Activated CD4-positive, alpha-beta T cell treated with anti-CD3 and anti-CD28 coated beads for 4 hours (primary cell): ENCODE data around the gene CARD19.

Experiments used
- DNase-seq, 2 donors: peaks; one replicate each; pipeline ENCODE4 v3.0.0-alpha.2; 2020

The CARD19 gene

GRCh38 chr9:93134740-93135444, 38.9 kb downstream of the CARD19 start:
- no peak for DNase-seq

GRCh38 chr9:93136011-93136440, 40.0 kb downstream of the CARD19 start:
- no peak for DNase-seq

DNA sequence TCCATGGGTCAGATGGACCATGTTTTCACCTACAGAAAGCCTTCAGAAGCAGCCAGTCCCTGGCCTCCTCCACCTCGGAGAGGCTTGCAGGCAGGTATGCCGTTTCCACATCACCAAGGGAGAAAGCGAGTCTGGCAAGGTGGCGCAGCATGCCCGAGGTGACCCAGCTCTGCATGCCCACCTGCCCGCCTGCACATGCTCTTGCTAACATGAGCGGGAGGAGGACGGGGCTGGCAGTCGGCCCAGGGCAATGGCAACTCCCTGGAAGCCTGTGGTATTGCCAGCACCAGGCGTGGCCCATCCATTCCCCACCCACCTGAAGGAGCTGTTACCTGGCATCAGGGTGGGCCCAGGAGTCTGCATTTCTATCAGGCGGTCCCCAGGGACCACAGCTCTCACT, 41.3 kb downstream of the CARD19 start:
- DNase-seq, result no peak

DNA sequence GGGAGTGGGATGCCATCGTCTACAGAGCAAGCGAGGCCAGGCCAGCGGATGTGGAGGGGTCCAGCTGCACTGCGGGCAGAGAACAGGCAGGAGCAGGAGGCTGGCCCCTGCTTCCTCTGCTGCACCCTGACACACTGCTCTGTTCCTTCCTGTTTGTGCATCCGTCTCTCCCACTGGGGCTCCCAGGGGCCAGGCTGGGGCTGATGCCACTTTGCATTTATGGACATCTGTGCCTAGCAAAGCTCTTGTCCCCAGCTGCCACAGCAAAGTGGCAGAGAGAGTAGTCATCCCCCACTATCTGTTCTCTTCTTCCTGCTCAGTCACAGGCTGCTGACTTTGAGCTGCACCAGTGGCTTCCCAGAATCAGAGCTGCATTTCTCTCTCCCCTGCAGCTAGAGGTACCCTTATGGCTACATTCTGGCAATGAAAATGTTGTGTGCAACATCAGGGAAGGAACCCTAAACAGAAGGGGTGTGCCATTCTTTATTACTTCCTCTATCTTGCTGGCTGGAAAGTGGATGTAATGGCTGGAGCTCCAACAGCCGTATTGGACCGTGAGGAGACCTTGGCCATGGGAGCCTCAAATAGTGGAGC, 42.3 kb downstream of the CARD19 start:
- no peak for DNase-seq

- no peak for DNase-seq
Measured at GRCh38 chr9:93139365-93140182, 43.6 kb downstream of the CARD19 start.

- DNase-seq, result no peak
Measured at GRCh38 chr9:93141771-93142483, 45.9 kb downstream of the CARD19 start.

GRCh38 chr9:93143830-93144530, 48.0 kb downstream of the CARD19 start:
- DNase-seq, result peak; percentile 35 to 47

DNA sequence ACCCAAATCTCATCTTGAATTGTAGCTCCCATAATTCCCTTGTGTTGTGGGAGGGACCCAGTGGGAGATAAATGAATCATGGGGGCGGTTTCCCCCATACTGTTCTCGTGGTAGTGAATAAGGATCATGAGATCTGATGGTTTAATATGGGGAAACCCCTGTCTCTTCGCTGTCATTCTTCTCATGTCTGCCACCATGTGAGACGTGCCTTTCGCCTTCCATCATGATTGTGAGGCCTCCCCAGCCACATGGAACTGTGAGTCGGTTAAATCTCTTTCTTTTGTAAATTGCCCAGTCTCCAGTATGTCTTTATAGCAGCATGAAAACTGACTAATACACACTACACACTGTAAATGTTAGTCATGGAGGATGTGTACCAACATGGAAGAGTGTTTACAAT, 50.7 kb downstream of the CARD19 start:
- peak; percentile 47 to 50 for DNase-seq

DNA sequence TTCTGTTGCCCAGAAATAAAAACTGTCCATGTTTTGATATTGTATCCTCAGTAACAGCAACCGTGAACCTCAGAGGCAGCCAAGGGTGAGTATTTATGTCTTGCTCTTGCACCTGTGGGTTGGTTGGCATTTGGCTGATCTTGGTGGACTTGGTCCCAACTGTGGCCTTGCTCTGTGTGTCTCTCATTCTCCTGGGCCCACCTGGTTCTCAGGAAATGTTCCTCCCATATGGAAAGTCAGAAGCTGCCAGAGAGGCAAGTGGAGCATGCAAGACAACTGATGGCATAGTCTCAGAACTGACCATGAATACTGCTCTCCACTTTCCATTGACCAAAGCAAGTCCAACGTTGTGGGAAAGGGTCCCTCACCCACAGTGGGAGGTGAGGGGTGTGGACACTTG, 51.6 kb downstream of the CARD19 start:
- no peak for DNase-seq

- DNase-seq, result no peak
Measured at GRCh38 chr9:93148721-93149120, 52.7 kb downstream of the CARD19 start.

DNA sequence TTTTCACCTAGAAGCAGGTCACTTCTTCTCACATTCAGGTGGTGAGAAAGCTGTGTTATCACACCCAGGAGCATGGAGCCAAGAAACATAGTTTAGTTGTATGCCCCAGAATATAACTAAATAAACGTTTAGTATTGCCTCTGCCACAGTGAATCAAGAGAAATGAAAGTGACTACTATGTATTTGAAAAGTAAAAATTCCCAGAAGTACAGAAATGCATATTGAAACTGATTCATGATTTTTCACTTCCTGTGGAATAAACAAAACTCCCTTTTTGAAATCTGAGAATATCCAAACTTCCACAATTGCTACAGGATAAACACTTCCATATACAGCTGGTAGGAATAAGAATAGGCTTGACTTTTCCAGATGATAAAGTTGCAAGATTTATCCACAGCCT, 53.3 kb downstream of the CARD19 start:
- no peak for DNase-seq

DNA sequence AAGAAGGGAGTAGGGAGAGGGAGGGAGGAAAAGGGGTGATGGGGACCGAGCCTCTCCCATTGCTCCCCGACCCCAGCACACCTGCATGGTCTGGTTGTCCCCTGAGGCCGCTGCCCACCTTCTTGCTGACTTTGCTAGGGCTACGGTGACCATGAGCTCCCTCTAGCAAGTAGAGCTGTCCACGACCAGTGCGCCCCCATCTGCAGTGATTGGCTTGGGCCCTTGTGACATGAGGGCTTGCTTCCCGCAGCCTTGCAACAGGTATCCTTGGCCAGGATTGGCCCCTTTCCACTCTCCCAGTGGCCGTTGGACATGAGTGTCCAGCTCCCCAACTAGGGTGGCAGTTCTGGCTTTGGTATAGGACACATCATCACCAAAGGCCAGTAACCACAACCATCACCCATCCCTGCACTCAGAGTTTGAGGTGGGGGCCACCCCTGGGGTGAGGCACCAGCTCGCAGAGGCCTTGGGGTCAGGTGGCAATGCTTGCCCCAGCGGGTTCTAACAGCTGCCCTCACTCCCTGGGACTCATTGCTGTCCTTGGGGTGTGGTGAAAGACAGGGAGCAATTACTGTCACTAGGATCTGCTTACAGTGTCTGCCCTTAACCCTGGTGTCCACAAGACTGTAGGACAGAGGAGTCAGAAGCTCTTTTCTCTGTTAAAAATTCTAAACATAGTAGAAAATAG, 55.2 kb downstream of the CARD19 start:
- no peak for DNase-seq

DNA sequence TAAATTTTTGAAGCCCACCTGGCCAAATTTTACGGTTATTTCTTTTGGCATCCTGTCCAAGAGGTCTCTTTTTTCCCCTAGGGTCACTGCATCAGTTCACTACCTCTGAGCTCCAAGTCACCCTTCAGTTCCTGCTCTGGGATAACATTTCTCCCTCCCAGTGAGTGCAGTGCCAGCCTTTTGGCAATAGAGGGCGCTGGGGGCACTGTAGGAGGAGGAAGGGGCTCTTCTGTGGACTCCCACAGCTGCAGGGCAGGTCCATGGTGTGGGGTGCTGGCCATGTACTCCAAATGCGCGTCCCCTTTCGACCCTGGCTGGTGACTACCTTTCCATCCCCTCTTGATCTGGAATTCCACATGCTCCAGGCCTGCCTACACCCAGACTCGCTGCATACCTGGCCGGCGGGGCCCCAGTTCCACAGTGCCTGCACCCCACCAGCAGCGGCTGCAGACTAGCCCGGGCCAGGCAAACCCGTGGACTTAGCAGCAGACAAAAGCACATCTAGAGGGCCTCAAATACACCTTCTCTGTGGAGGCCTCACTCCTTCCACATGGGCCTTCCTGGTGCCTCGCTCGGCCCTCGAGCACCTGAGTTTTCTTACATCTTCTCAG, 58.4 kb downstream of the CARD19 start:
- peak in 1 of 2 donors; percentile 46 for DNase-seq

GRCh38 chr9:93155716-93156474, 59.9 kb downstream of the CARD19 start:
- no peak for DNase-seq

DNA sequence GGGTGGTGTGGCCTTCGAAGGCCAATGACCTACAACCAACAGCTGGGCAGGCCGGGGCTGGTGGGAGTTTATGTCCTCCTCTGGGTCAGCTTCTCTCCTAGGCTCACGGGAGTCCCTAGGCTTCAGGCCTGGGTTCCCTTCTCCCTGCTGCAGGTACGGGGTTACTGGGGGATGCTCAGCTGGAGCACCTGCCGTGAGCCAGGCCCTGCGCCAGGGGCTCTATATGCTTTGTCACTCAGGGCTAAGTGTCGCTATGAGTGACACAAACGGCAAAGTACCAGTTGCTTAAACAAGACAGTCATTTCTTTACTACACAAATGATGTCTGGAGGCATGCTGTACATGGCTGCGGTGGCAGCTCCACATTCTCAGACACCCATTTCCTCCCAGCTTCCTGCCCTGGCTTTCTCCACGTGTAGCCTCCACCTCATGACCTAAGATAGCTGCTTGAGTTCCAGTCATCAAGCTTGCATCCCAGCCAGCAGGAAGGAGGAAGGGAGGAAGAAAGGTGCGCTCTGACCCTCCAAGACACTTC, 60.5 kb downstream of the CARD19 start:
- DNase-seq, result no peak

GRCh38 chr9:93159601-93160471, 63.8 kb downstream of the CARD19 start:
- peak; percentile 55 to 69 for DNase-seq

DNA sequence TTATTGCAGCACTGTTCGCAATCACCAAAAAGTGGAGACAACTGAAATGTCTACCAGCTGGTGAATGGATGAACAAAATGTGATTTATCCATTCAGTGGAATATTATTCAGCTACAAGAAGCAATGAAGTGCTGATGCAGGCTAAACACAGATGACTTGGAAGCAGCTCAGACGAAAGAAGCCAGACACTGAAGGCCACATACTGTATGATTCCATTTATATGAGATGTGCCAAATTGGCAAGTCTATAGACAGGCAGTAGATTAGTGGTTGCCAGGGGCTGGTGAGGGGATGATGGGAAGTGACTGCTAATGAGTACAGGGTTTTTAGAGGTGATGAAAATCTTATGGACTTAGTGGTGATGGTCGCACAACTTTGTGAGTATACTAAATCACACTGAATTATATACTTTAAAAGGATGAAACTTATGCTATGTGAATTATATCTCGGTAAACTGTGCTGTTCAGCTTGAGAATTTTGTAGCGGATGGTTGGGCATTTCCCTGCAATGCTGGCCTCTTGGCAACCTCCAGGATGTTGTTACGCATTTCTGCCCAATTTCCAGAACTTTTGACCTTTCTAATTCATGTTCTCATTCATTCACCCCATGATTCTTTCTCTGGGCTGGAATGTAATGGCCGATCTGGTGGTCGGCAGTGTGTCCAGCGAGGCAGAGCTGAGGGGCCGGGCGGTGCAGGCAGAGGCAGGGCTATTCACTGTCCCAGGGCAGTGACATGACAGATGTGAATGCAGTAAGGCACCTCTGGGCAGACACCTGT, 66.0 kb downstream of the CARD19 start:
- no peak for DNase-seq
